Lung (tissue), 12 donors: ENCODE measurements around the gene FBLN5. TPM values are rescaled to one million over a fixed set of nuclear protein-coding genes. Genes with fewer than 3 reads are reported as not detected.

Experiments
- ATAC-seq: fragments of 200-7000 bp; cut with Tn5 transposase; one replicate; pipeline ENCODE4 v1.9.1; 2020; ENCODE audit warnings: moderate number of reproducible peaks; ENCODE audit not compliant: insufficient read depth, low FRiP score
- DNase-seq, 3 donors: peaks; one replicate each; pipeline ENCODE4 v3.0.0-alpha.2; 2013 to 2017
- H3K27ac ChIP-seq, 2 donors: one replicate each; pipeline ENCODE4 v1.5.1; 2013; ENCODE audit warnings: mild to moderate bottlenecking in 2 of 2, moderate library complexity in 2 of 2, control low read depth in 1 of 2, inconsistent platforms in 1 of 2, low read depth in 1 of 2, low read length in 1 of 2
- H3K27me3 ChIP-seq, 3 donors: one replicate each; pipeline ENCODE4 v1.5.1; 2013; ENCODE audit warnings: low read length in 2 of 3; ENCODE audit not compliant: control insufficient read depth in 3 of 3, insufficient read depth in 3 of 3
- H3K36me3 ChIP-seq, 4 donors: one replicate each; pipeline ENCODE4 v1.5.1; 2013; ENCODE audit warnings: low read length in 4 of 4, mild to moderate bottlenecking in 1 of 4, moderate library complexity in 1 of 4; ENCODE audit not compliant: control insufficient read depth in 4 of 4, insufficient read depth in 4 of 4
- H3K4me1 ChIP-seq, 5 donors: one replicate each; pipeline ENCODE4 v1.5.1; 2013; ENCODE audit warnings: low read length in 5 of 5, mild to moderate bottlenecking in 2 of 5, moderate library complexity in 1 of 5; ENCODE audit not compliant: control insufficient read depth in 5 of 5, insufficient read depth in 5 of 5
- H3K4me3 ChIP-seq: one replicate; pipeline ENCODE4 v1.5.1; 2013; ENCODE audit warnings: mild to moderate bottlenecking, control low read depth, moderate library complexity
- H3K9ac ChIP-seq, 2 donors: one replicate each; pipeline ENCODE4 v1.5.1; 2013; ENCODE audit warnings: low read length in 2 of 2, control low read depth in 1 of 2; ENCODE audit not compliant: insufficient read depth in 1 of 2
- H3K9me3 ChIP-seq, 4 donors: one replicate each; pipeline ENCODE4 v1.5.1; 2013; ENCODE audit warnings: low read length in 3 of 4, mild to moderate bottlenecking in 1 of 4, moderate library complexity in 1 of 4; ENCODE audit not compliant: control insufficient read depth in 4 of 4, insufficient read depth in 3 of 4
- WGBS, 2 donors: extraction: QIAGEN DNeasy Blood & Tissue Kit; methylation state at CpG; one replicate each; pipeline ENCODE4 v1.1.7; 2013; 5-methylcytosine and 5-hydroxymethylcytosine counted together
- polyA plus RNA-seq, 2 donors: library from polyadenylated mRNA; stranded (reverse); fragments of 200-250 nt; gene quantifications; one replicate each; pipeline ENCODE4 v1.2.1, GENCODE V29; 2013
- total RNA-seq, 2 donors: library from RNA; depleted of rRNA in 1 of 2; stranded (reverse); fragments of >200 nt in 1 of 2; gene quantifications; one replicate each; pipeline ENCODE4 v1.2.1, GENCODE V29; 2014 to 2021
- TF ChIP-seq, protein P1 (sequence below): IDR thresholded peaks from 2 replicates; pipeline ENCODE4 v1.5.1; 2012; ENCODE audit warnings: mild to moderate bottlenecking; ENCODE audit errors: control extremely low read depth, extremely low read depth
- donor health status: control.
- donor health status: control.
- donor health status: Bipolar disorder and iron deficiency.
- donor health status: healthy.
- donor health status: DM: yes; HTN: yes; CAD: no.

FBLN5 gene
- total and polyA plus RNA-seq, 4 donors, result 43.1 to 83.0 (median 72.0) TPM

DNA sequence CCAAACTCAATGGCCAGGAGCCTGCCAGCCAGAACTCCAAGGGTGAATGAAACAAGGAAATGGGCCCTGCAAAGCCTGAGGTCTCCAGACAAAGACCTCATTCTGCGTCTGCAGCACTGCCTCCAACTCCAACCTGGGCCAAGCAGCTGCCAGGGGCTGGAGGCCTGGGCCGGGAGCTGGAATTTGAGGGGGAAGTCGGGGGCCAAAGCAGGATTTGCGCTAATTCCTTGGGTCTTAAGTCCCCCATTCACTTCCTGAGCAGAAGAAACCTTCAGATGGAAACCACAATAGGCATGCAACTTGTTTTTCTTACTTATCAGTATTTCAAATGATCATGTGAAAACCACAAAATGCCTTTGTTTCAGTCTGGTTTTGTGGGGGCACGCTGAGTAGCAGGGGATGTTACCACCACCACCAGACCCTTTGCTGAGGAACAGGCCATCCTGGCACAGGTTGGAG is 57.2 kb downstream of the FBLN5 start:
- TF ChIP-seq, protein P1, sequence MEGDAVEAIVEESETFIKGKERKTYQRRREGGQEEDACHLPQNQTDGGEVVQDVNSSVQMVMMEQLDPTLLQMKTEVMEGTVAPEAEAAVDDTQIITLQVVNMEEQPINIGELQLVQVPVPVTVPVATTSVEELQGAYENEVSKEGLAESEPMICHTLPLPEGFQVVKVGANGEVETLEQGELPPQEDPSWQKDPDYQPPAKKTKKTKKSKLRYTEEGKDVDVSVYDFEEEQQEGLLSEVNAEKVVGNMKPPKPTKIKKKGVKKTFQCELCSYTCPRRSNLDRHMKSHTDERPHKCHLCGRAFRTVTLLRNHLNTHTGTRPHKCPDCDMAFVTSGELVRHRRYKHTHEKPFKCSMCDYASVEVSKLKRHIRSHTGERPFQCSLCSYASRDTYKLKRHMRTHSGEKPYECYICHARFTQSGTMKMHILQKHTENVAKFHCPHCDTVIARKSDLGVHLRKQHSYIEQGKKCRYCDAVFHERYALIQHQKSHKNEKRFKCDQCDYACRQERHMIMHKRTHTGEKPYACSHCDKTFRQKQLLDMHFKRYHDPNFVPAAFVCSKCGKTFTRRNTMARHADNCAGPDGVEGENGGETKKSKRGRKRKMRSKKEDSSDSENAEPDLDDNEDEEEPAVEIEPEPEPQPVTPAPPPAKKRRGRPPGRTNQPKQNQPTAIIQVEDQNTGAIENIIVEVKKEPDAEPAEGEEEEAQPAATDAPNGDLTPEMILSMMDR, result no peak
- Histone ChIP-seq H3K9me3 (no peaks in the 10 kb centered on the region), H3K27ac (peak overlapping the region in 1 of 2 donors; percentile 34), H3K4me3 (no peak overlapping the region), H3K27me3 (no peaks in the 10 kb centered on the region), H3K4me1 (peaks cover 0 to 19% (median 0%) of the 10 kb centered on the region in 5 donors), H3K9ac (no peak overlapping the region), H3K36me3 (peaks cover 0 to 20% (median 3%) of the 10 kb centered on the region in 4 donors)
- DNase-seq, result no peak
- ATAC-seq, result no peak
- WGBS, 2 donors, result 47 to 53% methylated on average over 5 of the region's 5 CpGs

GRCh38 chr14:91889477-91890211 is 57.9 kb downstream of the FBLN5 start:
- Histone ChIP-seq H3K27ac (peak overlapping the region; percentile 1 to 76), H3K9ac (no peak overlapping the region), H3K36me3 (peaks cover 0 to 20% (median 3%) of the 10 kb centered on the region in 4 donors), H3K9me3 (no peaks in the 10 kb centered on the region), H3K4me1 (peaks cover 0 to 19% (median 0%) of the 10 kb centered on the region in 5 donors), H3K4me3 (no peak overlapping the region), H3K27me3 (no peaks in the 10 kb centered on the region)
- ATAC-seq, result no peak
- WGBS, 2 donors, result 65 to 77% methylated on average over 13 of the region's 13 CpGs
- DNase-seq, result no peak
- TF ChIP-seq, protein P1, result no peak

- H3K9ac ChIP-seq, result no peak overlapping the region
- no peaks in the 10 kb centered on the region for H3K27me3 ChIP-seq
- H3K36me3 ChIP-seq, result peaks cover 0 to 20% (median 3%) of the 10 kb centered on the region in 4 donors
- H3K9me3 ChIP-seq, result no peaks in the 10 kb centered on the region
- DNase-seq, result no peak
- no peak overlapping the region for H3K4me3 ChIP-seq
- peaks cover 0 to 19% (median 2%) of the 10 kb centered on the region in 5 donors for H3K4me1 ChIP-seq
- ATAC-seq, result no peak
- TF ChIP-seq, protein P1, result no peak
- peak overlapping the region in 1 of 2 donors; percentile 76 for H3K27ac ChIP-seq
- WGBS, 2 donors, result 87 to 92% methylated on average over 10 of the region's 10 CpGs
Observed at GRCh38 chr14:91888641-91889476, 58.6 kb downstream of the FBLN5 start.
